CD4-positive, alpha-beta T cell (primary cell): ENCODE measurements around the gene DAAM1. TPM values are rescaled to one million over a fixed set of nuclear protein-coding genes. Genes with fewer than 3 reads are reported as not detected.

Source experiments
- ATAC-seq: fragments of 200-7000 bp; cut with Tn5 transposase; one replicate; pipeline ENCODE4 v1.10.0; 2022; ENCODE audit warnings: mild to moderate bottlenecking; ENCODE audit not compliant: poor library complexity
- CTCF ChIA-PET: fragments of 350-600 bp; sonication (Branson Sonifier 250); formaldehyde crosslinking; loops from one replicate; lab custom pipeline; 2021; ENCODE audit warnings: antibody characterized with exemption, inconsistent platforms; lab: Charles Lee
- POLR2A ChIA-PET: fragments of 350-600 bp; sonication (Branson Sonifier 250); formaldehyde crosslinking; loops from one replicate; lab custom pipeline; 2021; ENCODE audit warnings: antibody characterized with exemption, inconsistent platforms; lab: Charles Lee
- DNase-seq, 14 experiments: peaks; one replicate each; pipeline ENCODE4 v3.0.0-alpha.2; 2013 to 2020; ENCODE audit warnings: mixed read lengths in 2 of 14
- H3K27ac ChIP-seq, 2 donors: one replicate each; pipeline versions ENCODE4 v1.5.1 to v1.7.0; 2013; ENCODE audit warnings: low read length in 2 of 2, low read depth in 1 of 2, mild to moderate bottlenecking in 1 of 2
- H3K27me3 ChIP-seq, 2 experiments: 1 replicate in 1 of 2; 2 replicates in 1 of 2; pipeline versions ENCODE4 v1.6.1 to v1.7.0; 2013; ENCODE audit warnings: low read length in 2 of 2, control low read depth in 1 of 2, mild to moderate bottlenecking in 1 of 2, moderate library complexity in 1 of 2; ENCODE audit not compliant: insufficient read depth in 2 of 2, control insufficient read depth in 1 of 2
- H3K36me3 ChIP-seq: one replicate; pipeline ENCODE4 v1.6.1; 2013; ENCODE audit warnings: low read length, control low read depth; ENCODE audit not compliant: insufficient read depth
- H3K4me1 ChIP-seq: one replicate; pipeline ENCODE4 v1.6.1; 2013; ENCODE audit warnings: low read length, control low read depth; ENCODE audit not compliant: insufficient read depth
- H3K4me3 ChIP-seq: one replicate; pipeline ENCODE4 v1.5.1; 2013; ENCODE audit warnings: mild to moderate bottlenecking, low read length, moderate library complexity
- H3K9me3 ChIP-seq, 2 experiments: 1 replicate in 1 of 2; 2 replicates in 1 of 2; pipeline versions ENCODE4 v1.6.1 to v1.7.0; 2013; ENCODE audit warnings: low read length in 2 of 2, mild to moderate bottlenecking in 2 of 2, control low read depth in 1 of 2, moderate library complexity in 1 of 2; ENCODE audit not compliant: control insufficient read depth in 1 of 2, insufficient read depth in 1 of 2
- H3K27ac Mint-ChIP-seq: one replicate; pipeline ENCODE4 v1.8.0; 2020; ENCODE audit warnings: mixed read lengths
- H3K27me3 Mint-ChIP-seq: one replicate; pipeline ENCODE4 v1.8.0; 2021; ENCODE audit warnings: mixed read lengths
- H3K36me3 Mint-ChIP-seq: one replicate; pipeline ENCODE4 v1.8.0; 2021; ENCODE audit warnings: low read depth, mixed read lengths
- H3K4me1 Mint-ChIP-seq: one replicate; pipeline ENCODE4 v1.8.0; 2021; ENCODE audit warnings: low read depth, mixed read lengths
- H3K4me3 Mint-ChIP-seq: one replicate; pipeline ENCODE4 v1.8.0; 2020; ENCODE audit warnings: mild to moderate bottlenecking, mixed read lengths
- H3K9me3 Mint-ChIP-seq: one replicate; pipeline ENCODE4 v1.8.0; 2020; ENCODE audit warnings: mixed read lengths
- CTCF ChIP-seq: fragments of 200-600 bp; IDR thresholded peaks from one replicate; pipeline ENCODE4 v1.8.0; 2022; ENCODE audit warnings: antibody characterized with exemption, mild to moderate bottlenecking
- intact Hi-C, 2 experiments: fragments of 100-400 bp; cut with DNase I in 1 of 2; cut with micrococcal nuclease in 1 of 2; formaldehyde crosslinking; loops; one replicate each; pipeline versions ENCODE4 v1.15.1 to v1.9.0; 2023 to 2025; cut with DNase I, micrococcal nuclease
- total RNA-seq, 174 experiments: library from RNA in 2 of 174; stranded (reverse) in 2 of 174; gene quantifications; one replicate each; pipeline ENCODE4 v1.2.3 and lab custom pipeline; 2021 to 2026

The DAAM1 gene
- total RNA-seq, 2 experiments from 2014 or later: 7.4 to 8.8 TPM

- H3K4me1 Mint-ChIP-seq: peaks cover 6% of the 10 kb centered on the region
- no peak overlapping the region for H3K27ac Mint-ChIP-seq
- peaks cover 20% of the 10 kb centered on the region for H3K27me3 Mint-ChIP-seq
- ChIA-PET POLR2A (no interaction called here), CTCF (no interaction called here)
- intact Hi-C loops: no loop called here
- Histone ChIP-seq H3K9me3 (no peaks in the 10 kb centered on the region), H3K4me1 (peaks cover 4% of the 10 kb centered on the region), H3K36me3 (no peaks in the 10 kb centered on the region), H3K27ac (no peak overlapping the region), H3K4me3 (no peak overlapping the region), H3K27me3 (no peaks in the 10 kb centered on the region)
- DNase-seq (no peak), ATAC-seq (no peak)
- no peaks in the 10 kb centered on the region for H3K9me3 Mint-ChIP-seq
- no peaks in the 10 kb centered on the region for H3K36me3 Mint-ChIP-seq
- no peak for TF ChIP-seq CTCF
- no peak overlapping the region for H3K4me3 Mint-ChIP-seq
Measured at GRCh38 chr14:59166258-59166657, 22.2 kb upstream of the DAAM1 start.

GRCh38 chr14:59175404-59175803, 13.1 kb upstream of the DAAM1 start:
- intact Hi-C loops: no loop called here
- ATAC-seq (no peak), DNase-seq (no peak)
- H3K36me3 ChIP-seq: no peaks in the 10 kb centered on the region
- no peak overlapping the region for H3K27ac ChIP-seq
- TF ChIP-seq CTCF: no peak
- Mint-ChIP-seq H3K9me3 (no peaks in the 10 kb centered on the region), H3K4me1 (no peaks in the 10 kb centered on the region), H3K27me3 (peaks cover 27% of the 10 kb centered on the region), H3K27ac (no peak overlapping the region), H3K4me3 (no peak overlapping the region), H3K36me3 (no peaks in the 10 kb centered on the region)
- peaks cover 0 to 10% of the 10 kb centered on the region in 2 experiments for H3K27me3 ChIP-seq
- H3K9me3 ChIP-seq: no peaks in the 10 kb centered on the region
- ChIA-PET CTCF (no interaction called here), POLR2A (no interaction called here)
- no peaks in the 10 kb centered on the region for H3K4me1 ChIP-seq
- no peak overlapping the region for H3K4me3 ChIP-seq

- no peak for ATAC-seq
- peaks cover 0 to 10% of the 10 kb centered on the region in 2 experiments for H3K27me3 ChIP-seq
- H3K4me1 ChIP-seq: no peaks in the 10 kb centered on the region
- no peak for DNase-seq
- H3K4me1 Mint-ChIP-seq: no peaks in the 10 kb centered on the region
- H3K9me3 Mint-ChIP-seq: no peaks in the 10 kb centered on the region
- H3K9me3 ChIP-seq: no peaks in the 10 kb centered on the region
- no peaks in the 10 kb centered on the region for H3K36me3 Mint-ChIP-seq
- H3K27ac ChIP-seq: no peak overlapping the region
- no peak overlapping the region for H3K4me3 ChIP-seq
- no peaks in the 10 kb centered on the region for H3K36me3 ChIP-seq
- H3K4me3 Mint-ChIP-seq: no peak overlapping the region
- ChIA-PET CTCF (no interaction called here), POLR2A (no interaction called here)
- TF ChIP-seq CTCF: no peak
- intact Hi-C loops: no loop called here
- H3K27me3 Mint-ChIP-seq: peaks cover 33% of the 10 kb centered on the region
- no peak overlapping the region for H3K27ac Mint-ChIP-seq
Measured at GRCh38 chr14:59176765-59177164, 11.7 kb upstream of the DAAM1 start.
